NCI-H774 (cell line): ENCODE measurements around the gene CERS6.
"Not testable (repeated sequence)": the region's sequence is repeated elsewhere in the genome, so short reads cannot be mapped to it uniquely, and the experiment has no call there.

Source experiments
- DNase-seq: peaks from one replicate; lab custom pipeline; 2025; lab: John Stamatoyannopoulos, UW

Gene CERS6

DNA sequence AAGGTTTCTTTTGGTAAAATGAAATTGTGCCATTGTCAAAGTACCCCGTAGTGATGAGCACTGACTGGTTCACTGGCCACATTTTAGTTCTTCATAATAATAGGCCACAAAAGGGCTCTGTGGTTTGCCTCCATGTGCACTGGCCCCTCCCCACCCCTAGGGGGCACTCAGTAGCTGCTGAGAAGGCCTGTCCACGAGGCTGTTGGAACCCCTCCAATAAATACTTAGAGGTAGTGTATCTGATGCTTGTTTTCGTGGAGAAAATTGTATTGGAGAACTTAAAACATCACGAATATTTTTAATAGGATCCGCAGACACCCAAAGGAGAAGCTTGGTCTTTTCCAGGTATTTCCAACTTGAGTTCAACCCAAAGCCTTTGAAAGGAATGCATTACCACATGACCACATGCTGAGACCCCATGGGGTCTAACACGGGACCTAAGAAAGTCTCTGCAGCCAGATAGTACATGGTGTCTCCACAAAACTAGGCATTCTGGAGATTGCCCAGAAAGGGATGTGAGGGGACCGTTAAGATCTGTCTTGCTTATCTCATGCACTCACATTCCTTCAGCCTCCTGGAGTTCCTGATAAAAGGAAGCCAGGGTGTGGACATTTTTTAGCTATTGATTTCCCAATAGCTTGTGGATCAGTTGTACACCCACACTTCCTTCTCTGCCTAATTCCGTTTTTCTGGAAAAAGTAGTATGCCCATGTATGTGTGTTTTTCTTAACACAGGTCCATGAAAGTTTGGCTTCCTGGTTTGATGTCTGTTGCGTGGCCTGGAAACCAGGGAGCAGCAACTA is 317.8 kb downstream of the CERS6 start:
- DNase-seq, result no peak

DNA sequence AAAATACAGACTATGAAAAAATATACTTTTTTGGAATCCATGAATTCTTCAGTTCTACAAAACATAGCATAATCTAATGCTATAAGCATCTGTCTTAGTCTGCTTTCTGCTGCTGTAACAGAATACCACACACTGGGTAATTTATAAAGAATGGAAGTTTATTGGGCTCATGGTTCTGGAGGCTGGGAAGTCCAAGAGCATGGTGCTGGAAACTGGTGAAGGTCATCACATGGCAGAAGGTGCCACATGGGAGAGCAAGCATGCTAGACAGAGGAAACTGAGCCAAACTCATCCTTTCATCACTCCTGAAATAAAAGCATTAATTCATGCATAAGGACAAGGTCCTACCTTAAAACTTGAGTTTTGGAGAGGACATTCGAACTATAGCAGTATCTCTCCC is 319.8 kb downstream of the CERS6 start:
- no peak for DNase-seq

DNA sequence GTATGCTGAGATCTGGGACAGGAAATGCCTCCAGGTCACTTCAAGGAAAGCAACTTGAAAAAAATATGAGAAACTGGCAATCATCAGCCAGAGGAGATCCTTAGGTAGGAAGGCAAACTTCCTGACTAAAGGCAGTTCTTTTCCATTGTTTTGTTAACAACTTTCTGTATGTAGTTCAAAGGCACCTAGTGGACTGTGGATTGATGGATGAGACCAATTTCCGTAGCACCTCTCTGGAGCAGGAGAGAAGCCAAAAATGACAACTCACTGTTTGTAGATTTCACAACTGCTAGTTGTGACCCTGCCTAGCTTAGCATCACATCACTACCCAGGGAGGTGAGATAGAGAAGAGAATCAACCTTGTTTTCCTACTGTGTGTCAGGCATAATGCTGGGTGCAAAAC is 324.6 kb downstream of the CERS6 start:
- DNase-seq, result no peak

DNA sequence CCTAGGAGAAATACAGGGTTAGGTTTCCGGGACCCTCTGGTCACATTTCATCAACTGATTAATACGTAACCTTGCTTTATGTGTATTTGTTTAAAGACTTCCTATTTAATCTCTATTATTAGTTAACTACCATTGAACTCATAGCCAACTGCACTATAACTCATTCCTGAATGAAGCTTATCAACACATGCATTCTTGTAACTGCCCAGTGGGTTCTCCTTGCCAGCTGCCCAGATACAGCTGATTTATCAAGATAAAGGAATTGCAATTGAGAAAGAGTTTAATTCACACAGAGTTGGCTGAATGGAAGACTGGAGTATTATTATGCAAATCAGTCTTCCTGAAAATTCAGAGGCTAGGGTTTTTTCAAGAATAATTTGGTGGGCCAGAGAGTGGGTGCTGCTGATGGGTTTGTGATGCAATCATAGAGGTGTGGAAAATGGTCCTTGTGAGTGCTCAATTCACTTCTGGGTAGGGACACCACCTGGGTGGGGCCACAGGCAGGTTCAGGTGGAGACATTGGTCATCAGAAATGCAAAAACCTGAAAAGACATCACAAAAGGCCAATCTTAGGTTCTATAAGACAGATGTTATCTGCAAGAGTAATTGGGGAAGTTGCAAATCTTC is 325.2 kb downstream of the CERS6 start:
- DNase-seq, result no peak

DNA sequence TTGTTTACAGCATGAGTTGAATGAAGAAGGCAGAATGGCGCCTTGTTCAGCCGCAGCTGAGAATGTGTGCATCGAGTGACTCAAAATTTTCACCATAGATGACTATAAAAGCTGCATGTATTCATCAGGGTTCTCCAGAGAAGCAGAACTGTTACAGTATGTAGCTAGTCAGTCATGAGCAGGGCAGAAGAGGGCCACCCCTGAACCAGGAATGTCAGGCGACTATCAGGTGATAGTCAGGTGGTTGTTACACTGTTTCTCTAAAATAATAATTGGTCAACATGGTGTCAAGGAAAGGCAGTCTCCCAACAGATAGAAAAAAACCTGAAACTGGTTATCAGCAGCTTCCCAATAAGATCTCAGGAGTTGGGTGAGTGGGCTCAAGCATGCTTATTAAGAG is 326.2 kb downstream of the CERS6 start:
- DNase-seq, result no peak

DNA sequence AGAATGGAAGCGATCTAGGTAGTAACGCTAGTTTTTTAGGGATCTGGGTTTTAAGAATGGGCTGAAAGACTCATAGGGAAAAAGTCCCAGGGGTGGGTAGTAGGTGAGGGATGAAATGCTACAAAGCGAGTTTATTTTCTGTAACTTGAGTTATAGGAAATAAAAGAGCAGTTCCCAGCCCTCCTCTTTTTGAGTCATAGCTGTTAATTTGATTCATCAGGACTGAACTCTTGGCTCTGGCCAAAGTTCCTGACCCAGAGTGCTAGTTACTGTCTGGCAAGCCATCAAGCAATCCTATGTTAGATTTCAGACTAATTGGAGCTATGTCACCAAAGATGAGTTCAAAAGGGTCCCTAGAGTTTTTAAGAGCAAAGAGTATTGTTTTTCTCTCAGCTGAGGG is 328.9 kb downstream of the CERS6 start:
- no peak for DNase-seq

DNA sequence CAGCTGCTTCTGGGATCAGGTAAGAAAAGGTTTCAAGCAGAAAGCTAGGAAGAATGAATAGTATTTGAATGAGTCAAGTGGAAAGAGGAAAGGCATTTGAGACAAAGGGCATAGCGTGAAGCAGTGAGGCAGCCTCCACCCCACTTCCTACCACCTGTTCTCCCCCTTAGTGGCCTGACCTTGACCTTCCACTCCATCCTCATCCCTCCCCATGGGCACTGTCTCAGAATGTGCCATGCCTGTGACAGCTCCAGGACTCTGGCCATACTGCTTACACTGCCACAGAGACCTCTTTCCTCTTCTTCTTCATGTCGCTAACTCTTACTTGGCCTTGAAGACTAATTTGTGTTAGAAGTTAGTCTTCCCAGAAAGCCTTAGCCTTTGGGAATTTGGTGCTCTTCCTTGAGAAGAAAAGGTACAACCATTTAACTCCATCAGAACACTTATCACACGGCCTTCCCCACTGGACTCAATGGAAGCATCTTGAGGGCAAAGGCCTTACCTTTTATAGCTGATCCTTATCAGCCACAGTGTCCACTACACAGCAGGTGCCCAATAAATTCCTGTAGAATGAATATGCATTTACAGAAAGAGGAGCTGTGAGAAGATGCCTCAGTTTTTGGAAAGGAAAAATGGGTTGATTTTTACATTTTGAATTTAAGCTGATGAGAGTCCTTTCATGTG is 331.2 kb downstream of the CERS6 start:
- no peak for DNase-seq

DNA sequence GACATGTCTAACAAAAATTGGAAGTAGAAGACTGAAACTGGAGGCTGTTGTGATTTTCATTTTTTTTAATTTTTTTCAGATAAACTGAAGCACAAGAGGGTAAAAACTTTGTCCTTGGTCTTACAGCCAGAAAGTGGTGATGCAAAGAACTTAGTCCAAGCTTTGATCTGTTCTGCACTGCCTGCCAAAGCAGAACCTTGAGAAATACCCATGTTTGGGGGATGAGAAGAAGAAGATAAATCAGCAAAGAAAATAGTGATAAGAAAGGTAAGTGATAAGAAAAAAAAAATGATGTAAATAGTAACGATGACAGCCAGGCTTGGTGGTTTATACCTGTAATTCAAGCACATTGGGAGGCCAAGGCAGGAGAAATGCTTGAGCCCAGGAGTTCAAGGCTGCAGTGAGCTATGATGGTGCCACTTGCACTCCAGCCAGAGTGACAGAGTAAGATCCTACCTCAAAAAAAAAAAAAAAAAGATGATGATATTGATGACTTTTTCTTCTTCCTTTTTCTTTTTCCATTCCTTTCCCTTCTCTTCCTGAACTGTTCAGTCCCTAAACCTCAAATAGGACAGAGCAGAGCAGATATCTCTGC is 331.8 kb downstream of the CERS6 start:
- DNase-seq, result no peak

DNA sequence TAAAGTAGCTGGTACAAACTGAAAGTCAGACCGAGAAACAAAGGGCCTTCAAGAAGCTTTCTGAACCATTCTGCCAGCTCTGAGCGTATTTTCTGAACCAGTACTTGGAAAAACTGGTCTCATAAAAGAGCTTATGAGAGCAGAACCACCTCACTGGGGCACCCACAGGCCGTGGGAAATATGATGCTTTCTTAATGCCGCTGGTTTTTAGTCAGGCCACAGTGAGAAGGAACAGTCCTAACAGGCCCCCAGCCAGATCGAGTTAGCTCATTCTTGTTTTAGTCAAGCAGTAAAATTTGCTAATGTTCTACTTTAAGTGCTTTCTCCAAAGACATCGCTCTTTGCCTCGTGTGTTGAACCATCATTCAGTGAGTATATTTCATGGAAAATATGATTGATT is 333.7 kb downstream of the CERS6 start:
- no peak for DNase-seq

DNA sequence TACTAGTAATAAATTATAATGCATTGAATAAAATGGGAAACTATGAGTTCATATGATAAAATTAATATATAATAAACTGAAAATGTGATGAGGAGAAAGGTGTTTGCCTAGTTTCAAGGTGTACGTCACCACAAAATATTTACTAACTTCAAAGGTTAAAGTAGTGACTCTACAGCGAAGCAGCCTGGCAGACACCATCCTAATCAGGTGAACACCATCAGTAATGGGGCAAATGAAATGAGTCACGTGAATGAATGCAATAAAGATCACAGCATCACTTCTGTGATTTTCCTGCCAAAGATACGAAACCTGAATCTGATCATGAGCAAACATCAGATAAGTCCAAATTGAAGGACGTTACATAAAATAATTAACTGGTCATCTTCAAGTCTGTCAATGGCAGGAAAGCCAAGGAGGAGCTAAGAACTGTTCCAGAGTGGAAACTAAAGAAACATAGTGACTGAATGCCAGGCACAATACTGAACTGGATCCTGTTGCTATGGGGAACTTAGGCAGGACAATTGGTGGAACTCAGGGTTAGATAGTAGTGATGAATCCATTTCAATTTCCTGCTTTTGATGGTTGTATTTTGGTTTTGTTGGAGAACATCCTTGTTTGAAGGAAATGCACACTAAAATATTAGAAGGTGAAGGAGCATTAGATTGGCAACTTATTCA is 334.3 kb downstream of the CERS6 start:
- no peak for DNase-seq

DNA sequence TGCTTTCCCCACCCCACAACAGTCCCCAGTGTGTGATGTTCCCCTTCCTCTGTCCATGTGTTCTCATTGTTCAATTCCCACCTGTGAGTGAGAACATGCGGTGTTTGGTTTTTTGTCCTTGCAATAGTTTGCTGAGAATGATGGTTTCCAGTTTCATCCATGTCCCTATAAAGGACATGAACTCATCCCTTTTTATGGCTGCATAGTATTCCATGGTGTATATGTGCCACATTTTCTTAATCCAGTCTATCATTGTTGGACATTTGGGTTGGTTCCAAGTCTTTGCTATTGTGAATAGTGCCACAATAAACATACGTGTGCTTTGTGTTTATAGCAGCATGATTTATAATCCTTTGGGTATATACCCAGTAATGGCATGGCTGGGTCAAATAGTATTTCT is 335.1 kb downstream of the CERS6 start:
- not testable (repeated sequence) for DNase-seq

DNA sequence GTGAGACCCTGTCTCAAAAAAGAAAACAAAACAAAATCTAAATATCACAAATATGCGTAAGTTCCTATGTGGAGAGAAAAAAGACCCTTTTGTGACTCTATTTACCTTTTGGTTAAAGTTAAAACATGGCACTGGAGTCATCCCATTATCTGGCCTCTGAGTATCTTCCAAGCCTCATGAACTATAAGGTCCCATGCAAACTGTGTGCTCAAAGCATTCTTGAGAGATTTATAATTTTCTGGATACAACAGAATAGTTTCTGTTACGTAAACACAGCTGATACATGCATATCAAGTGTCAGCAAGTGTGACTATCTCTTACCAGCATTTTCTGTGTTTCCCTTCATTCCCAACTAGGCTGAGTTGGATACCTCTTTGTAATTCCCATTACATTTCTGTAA is 337.5 kb downstream of the CERS6 start:
- DNase-seq, result no peak

DNA sequence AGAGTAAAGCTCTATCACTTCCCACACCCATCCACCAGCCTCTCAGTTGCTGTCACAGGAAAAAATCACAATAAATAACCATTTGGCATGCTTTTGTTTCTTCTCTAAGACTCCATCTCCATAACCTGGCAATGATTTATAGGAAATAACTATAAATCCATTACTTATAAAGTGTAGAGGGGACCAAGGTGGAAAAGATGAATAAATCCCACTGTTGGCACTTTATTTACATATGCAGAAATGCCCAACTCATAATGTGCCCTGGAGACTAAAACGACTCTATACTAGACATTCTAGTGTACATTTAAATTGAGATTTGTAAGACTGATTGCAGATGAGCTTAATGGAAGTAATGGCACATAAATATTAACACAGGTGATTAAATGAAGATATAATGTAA is 338.9 kb downstream of the CERS6 start:
- no peak for DNase-seq

DNA sequence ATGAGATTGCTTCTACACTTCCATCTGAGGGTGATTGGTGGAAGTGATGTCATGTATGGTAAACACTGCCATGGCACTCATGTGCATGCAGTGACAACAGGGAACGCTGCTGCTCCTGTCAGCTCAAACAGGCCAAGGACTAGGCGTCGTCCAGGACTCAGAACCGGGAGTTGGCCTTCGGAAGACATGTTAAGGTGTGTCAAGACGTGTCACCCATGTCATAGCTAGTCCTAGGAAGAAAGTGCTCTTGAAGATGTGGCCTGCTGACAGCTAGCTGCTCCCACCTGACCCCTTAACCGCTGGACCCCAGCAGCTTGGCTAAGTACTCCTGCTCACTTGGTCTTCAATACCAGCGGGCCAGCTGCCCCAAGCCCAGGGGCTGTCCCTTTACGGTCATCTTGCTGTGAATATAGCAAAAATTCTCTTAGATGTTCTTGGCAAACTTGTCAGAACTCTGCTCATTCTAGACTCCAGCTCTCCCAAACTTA is 340.1 kb downstream of the CERS6 start:
- no peak for DNase-seq

DNA sequence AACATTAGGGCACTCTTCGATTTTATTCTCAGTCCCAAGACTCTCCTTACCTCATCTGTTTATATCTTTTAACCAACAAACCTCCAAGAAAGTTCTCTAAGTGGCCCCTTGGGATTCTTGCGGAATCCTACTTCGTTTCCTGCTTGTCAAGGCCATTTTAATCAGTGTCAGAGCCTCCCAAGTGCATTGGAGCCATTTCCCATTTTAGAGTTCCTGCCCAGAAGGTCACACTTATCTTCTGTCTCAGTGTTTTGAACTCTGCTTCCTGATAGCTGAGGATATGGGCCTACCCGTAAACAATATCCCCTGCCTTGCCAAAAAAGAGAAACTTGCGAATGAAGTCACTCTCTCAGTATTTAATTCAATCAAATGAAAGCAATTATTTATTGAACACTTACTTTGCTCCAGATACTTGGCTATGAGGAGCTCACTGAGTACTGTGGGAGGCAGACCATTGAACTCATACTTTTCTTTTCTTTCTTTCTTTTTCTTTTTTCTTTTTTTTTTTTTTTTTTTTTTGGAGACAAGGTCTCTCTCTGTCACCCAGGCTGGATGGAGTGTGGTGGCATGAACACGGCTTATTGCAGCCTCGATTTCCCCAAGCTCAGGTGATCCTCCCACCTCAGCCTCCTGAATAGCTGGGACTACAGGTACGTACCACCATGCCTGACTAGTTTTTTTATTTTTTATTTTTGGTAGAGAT is 340.7 kb downstream of the CERS6 start:
- DNase-seq, result no peak

DNA sequence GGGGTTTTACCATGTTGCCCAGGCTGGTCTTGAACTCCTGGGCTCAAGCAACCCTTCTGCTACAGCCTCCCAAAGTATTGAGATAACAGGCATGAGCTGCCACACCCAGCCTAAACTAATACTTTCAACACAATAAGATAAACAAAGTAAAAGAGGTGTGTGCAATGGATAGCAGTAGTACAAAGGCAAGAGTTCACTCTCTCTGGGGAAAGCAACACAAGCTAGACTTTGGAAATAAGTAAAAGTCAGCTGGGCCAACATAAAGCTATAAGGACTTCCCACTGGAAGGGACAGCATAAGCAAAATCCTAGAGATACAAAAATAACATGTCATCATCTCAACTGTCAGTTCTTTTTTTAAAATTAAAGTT is 341.2 kb downstream of the CERS6 start:
- no peak for DNase-seq

DNA sequence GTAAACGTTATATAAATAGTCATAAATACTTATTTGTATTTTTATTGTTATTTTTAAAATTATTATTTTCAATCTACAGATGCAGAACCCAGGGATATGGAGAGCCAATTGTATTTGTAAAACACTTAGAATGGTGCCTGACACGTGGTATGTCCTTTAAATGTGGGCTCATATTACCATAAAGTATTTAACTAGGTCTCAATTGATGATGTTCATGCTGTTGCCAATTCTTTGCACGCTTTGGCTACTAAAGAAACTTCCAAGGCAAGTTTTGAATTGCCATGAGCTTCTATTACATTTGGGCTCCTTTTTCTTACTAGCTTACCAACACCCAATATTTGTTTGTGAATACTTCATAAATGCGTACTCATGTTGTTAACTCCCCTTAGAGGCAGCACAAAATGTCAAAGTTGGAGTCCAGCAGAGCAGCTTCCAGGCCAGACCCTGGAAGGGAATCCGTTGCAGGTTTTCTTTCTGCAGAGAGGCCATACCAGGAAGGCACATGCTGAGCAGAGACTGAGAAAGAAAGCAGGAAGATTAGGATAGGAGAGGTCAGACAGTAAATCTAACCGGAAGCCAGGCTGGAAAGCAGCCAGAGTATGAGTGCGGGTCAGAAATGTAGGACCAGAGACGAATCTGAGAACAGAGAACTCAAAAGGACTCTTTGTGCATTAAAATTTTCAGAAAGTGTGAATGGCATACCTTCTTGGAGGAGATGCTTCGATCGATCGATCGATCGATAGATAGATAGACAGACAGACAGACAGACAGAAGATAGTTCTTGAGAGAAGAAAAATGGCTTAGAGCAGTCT is 342.2 kb downstream of the CERS6 start:
- DNase-seq, result no peak

DNA sequence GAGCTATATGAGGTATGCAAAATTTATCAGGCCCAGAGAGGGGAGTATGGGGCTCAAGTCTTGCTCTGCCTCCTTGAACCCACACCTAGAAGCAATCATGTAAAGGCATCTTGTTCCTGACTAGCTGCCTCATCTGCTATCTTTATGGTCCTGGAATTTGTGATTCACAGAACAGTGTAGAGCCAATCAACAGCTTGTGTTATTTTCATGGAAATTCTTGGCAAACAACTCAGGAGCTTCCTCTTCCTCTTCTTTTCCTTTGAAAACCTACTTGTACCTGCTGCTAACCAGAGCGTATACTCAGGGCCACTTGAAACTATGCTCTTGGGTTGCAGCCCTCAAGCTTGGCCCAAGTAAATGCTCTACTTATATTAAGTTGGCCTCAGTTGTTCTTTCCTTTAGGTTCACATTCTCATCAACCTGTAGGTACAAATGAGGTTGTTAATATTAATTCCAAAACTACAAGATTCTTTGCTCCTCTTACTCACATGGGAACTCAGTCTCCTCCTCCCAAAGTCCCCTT is 342.9 kb downstream of the CERS6 start:
- no peak for DNase-seq

DNA sequence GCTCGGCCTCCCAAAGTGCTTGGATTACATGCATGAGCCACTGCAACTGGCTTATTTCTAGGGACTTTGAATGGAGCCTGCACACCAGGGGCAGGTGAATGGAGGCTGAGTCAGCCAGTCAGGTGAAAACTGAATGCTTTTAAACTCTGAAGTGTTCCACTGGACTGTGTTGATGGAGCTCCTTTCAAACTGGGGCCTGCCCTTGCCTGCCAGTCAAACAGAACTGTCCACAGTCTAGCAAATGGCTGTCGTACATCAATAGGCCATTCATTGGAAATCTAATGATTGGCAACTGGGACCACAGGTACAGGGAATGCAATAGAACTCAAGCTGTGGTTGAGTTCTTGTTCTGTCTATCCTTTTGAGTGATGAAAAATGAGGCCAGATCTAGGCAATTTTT is 345.4 kb downstream of the CERS6 start:
- no peak for DNase-seq
